ENCODE measurements around the gene RAB35.
A peak's percentile ranks its signal among the peaks of the same experiment; 100 is the strongest.

RAB35 gene

DNA sequence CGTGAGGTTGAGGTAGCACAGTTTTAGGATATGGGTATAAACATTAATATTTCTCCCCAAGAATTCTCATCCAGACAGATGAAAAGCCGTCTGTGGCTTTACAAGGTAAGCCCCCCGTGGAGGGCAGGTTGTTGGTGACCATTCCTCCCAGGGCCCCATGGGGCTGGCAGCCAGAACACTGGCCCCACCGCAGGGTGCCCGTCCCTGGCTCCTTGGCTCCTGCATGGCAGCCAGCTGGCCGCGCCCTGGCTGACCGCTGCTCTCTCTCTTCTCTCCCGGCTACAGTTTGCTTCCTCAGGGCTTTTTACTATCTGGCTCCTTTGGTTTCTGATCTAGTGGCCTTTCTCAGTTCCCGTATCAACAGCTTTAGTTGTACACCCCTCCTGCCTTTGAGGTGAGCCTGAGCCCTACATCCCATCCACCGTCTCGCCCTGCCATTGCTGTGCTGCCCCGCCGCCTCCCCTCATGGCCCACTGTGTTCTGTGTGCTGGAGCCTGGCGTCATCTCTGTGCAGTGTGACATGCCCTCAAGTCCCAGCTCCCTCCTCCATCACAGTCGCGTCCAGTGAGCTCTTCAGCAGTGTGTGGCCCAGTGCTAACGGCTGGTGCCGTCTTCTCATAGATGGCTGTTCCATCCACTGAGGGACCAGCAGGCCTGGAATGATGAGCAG lies 25.8 kb downstream of the RAB35 start:
- TF ChIP-seq, protein P1, sequence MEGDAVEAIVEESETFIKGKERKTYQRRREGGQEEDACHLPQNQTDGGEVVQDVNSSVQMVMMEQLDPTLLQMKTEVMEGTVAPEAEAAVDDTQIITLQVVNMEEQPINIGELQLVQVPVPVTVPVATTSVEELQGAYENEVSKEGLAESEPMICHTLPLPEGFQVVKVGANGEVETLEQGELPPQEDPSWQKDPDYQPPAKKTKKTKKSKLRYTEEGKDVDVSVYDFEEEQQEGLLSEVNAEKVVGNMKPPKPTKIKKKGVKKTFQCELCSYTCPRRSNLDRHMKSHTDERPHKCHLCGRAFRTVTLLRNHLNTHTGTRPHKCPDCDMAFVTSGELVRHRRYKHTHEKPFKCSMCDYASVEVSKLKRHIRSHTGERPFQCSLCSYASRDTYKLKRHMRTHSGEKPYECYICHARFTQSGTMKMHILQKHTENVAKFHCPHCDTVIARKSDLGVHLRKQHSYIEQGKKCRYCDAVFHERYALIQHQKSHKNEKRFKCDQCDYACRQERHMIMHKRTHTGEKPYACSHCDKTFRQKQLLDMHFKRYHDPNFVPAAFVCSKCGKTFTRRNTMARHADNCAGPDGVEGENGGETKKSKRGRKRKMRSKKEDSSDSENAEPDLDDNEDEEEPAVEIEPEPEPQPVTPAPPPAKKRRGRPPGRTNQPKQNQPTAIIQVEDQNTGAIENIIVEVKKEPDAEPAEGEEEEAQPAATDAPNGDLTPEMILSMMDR (IDR thresholded peaks at IDR 0.05; ENCODE audit: low read depth, low read length) = no peak
- H3K4me3 ChIP-seq (replicated peaks in 1 of 2; ENCODE audit: low read depth in 2 of 2, low read length in 2 of 2) = no peak overlapping the region
- DNase-seq (ENCODE audit: low read depth in 2 of 2) = no peak

DNA sequence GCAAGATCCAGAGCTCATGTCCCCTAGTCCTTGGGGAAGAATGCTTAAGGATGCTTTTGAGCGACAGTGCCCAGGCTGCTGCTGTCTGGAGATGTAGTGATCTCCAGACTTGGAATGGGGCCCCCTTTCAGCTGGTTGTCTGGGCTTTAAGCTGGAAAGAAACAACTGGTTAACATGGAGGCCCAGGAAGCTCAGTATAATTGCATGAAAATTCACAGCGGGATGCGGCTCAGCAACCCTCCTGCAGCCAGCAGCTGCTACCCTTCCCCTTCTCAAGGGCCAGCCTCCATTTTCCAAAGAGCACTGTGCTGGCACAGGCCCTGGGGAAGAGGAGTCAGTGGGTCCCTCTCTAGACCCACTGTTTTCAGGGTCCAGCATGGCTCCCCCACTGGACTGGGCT lies 26.3 kb downstream of the RAB35 start:
- TF ChIP-seq, protein P1 (IDR thresholded peaks at IDR 0.05; ENCODE audit: low read depth, low read length) = no peak
- no peak for DNase-seq (ENCODE audit: low read depth in 2 of 2)
- no peak overlapping the region for H3K4me3 ChIP-seq (replicated peaks in 1 of 2; ENCODE audit: low read depth in 2 of 2, low read length in 2 of 2)

DNA sequence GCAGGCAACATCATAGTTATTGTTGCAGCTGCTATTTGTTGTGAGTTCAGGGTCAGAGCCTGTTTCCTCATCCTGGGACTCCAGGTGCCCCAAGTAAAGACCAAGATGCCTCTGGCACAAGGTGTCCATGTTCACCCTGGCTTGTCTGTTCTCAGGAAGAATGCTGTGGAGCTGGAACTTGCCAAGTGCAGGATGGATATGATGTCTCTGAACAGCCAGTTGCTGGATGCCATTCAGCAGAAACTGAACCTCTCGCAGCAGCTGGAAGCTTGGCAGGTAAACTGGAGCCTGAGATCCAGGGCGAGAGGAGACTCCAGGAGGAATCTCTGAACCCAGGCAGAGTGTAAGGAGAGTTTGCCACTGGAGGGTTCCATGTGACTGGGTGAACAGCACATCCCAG lies 26.8 kb downstream of the RAB35 start:
- TF ChIP-seq, protein P1 (IDR thresholded peaks at IDR 0.05; ENCODE audit: low read depth, low read length) = no peak
- no peak overlapping the region for H3K4me3 ChIP-seq (replicated peaks in 1 of 2; ENCODE audit: low read depth in 2 of 2, low read length in 2 of 2)
- DNase-seq (ENCODE audit: low read depth in 2 of 2) = no peak

GRCh38 chr12:120089105-120089504 lies 27.4 kb downstream of the RAB35 start:
- no peak overlapping the region for H3K4me3 ChIP-seq (replicated peaks in 1 of 2; ENCODE audit: low read depth in 2 of 2, low read length in 2 of 2)
- TF ChIP-seq, protein P1 (IDR thresholded peaks at IDR 0.05; ENCODE audit: low read depth, low read length) = no peak
- peak in 1 of 2 donors; percentile 12 for DNase-seq (ENCODE audit: low read depth in 2 of 2)

- TF ChIP-seq, protein P1 (IDR thresholded peaks at IDR 0.05; ENCODE audit: low read depth, low read length) = peak; percentile 97
- peak overlapping the region; percentile 39 to 48 for H3K4me3 ChIP-seq (replicated peaks in 1 of 2; ENCODE audit: low read depth in 2 of 2, low read length in 2 of 2)
- DNase-seq (ENCODE audit: low read depth in 2 of 2) = peak; percentile 99
Measured at GRCh38 chr12:120086801-120087621, 29.5 kb downstream of the RAB35 start.

- H3K4me3 ChIP-seq (replicated peaks in 1 of 2; ENCODE audit: low read depth in 2 of 2, low read length in 2 of 2) = no peak overlapping the region
- no peak for DNase-seq (ENCODE audit: low read depth in 2 of 2)
- TF ChIP-seq, protein P1 (IDR thresholded peaks at IDR 0.05; ENCODE audit: low read depth, low read length) = no peak
Measured at GRCh38 chr12:120085920-120086645, 30.5 kb downstream of the RAB35 start.

Data from cardiac fibroblast (primary cell).